T-helper 2 cell (primary cell): ENCODE data around the gene GCH1.

ENCODE experiments used
- DNase-seq, 5 experiments: peaks; one replicate each; pipeline versions ENCODE4 v3.0.0 to v3.0.0-alpha.2; 2012 to 2022

GCH1 gene

GRCh38 chr14:54796961-54797360 is 105.7 kb downstream of the GCH1 start:
- no peak for DNase-seq

DNA sequence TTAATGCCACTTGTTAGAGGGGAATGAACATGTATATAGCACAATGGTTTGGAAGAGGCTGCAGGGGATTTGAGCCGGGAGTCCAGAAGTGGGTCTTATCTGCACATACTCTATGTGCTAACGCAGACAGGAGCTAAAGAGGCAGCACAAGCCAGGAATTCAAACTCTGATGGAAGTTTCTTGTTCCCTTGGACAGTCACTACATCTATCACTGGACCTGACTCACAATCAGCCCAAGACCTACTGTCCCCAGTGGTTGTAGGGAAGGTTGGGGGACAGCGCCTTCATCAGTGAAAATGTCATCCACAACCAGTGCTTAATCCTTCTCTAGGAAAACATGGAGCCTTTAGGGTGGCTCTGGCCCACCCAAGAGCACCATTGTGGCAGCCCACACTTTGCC is 107.8 kb downstream of the GCH1 start:
- no peak for DNase-seq

DNA sequence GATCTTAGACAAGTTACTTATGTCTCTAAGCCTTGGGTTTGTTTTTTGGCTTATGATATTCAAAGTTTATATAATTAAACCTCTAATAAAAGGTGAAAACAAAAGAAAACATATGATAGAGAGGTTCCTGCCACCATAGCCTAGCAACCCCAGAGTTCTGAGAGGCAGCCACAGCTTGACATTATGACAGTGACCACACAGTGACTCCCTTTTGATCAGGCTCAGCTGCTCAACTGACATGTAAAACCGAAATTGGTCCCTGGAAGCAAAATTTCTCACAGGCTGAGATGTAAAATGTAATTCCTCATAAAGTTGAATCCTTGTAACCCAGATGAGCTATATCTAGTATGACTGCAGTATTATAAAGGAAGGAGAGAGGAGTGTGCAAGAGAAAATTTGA is 108.5 kb downstream of the GCH1 start:
- no peak for DNase-seq

DNA sequence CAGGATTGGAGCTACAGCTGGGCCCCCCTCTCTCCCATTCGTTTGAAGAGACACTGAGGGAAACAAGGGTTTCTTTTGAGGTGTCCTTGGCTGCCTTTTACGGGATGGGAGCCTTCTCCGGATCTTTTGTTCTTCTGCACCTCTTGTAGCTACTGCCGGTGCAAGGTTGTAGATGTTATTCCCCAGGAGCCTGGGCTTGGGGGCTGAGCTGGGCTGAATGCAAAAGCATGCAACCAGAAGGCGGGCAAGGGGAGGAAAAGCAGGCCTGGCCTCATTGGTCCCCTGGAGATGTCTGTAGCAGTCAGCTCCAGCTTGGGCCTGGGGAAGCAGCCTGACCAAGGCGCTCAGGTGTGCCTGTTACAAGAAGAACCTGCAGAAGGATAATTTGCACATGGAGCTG is 110.3 kb downstream of the GCH1 start:
- no peak for DNase-seq
